H9 (cell line): ENCODE results near the gene TBCK. TPM values are rescaled to one million over a fixed set of nuclear protein-coding genes. Genes with fewer than 3 reads are reported as not detected.

Experiments used
- DNase-seq: peaks from one replicate; pipeline ENCODE4 v3.0.0-alpha.2; 2017
- H2AFZ ChIP-seq: one replicate; pipeline ENCODE4 v1.6.1; 2013; ENCODE audit warnings: mild to moderate bottlenecking, low read length, control low read depth, moderate library complexity
- H2AK5ac ChIP-seq: 2 replicates; pipeline ENCODE4 v1.6.1; 2013; ENCODE audit warnings: low read length, control low read depth, mixed read lengths; ENCODE audit not compliant: insufficient read length
- H2BK120ac ChIP-seq: one replicate; pipeline ENCODE4 v1.6.1; 2013; ENCODE audit warnings: low read depth, mild to moderate bottlenecking, low read length, control low read depth, inconsistent platforms; ENCODE audit not compliant: poor library complexity, severe bottlenecking
- H2BK12ac ChIP-seq: 2 replicates; pipeline ENCODE4 v1.6.1; 2013; ENCODE audit warnings: low read length, control low read depth, mixed read lengths, low read depth; ENCODE audit not compliant: insufficient read length
- H2BK15ac ChIP-seq: 2 replicates; pipeline ENCODE4 v1.6.1; 2013; ENCODE audit warnings: low read depth, low read length, control low read depth
- H2BK20ac ChIP-seq: one replicate; pipeline ENCODE4 v1.6.1; 2013; ENCODE audit warnings: low read depth, mild to moderate bottlenecking, low read length, control low read depth, inconsistent platforms; ENCODE audit not compliant: poor library complexity, severe bottlenecking
- H2BK5ac ChIP-seq: 2 replicates; pipeline ENCODE4 v1.6.1; 2013; ENCODE audit warnings: low read length, control low read depth, mixed read lengths; ENCODE audit not compliant: insufficient read length
- H3K14ac ChIP-seq: 2 replicates; pipeline ENCODE4 v1.6.1; 2013; ENCODE audit warnings: low read length, control low read depth; ENCODE audit not compliant: insufficient read depth
- H3K18ac ChIP-seq: 2 replicates; pipeline ENCODE4 v1.6.1; 2013; ENCODE audit warnings: low read depth, mild to moderate bottlenecking, mixed read lengths, low read length, control low read depth; ENCODE audit not compliant: insufficient read length
- H3K23ac ChIP-seq: 2 replicates; pipeline ENCODE4 v1.6.1; 2013; ENCODE audit warnings: low read length, control low read depth, mixed read lengths, low read depth; ENCODE audit not compliant: insufficient read length
- H3K23me2 ChIP-seq: 2 replicates; pipeline ENCODE4 v1.6.1; 2013; ENCODE audit warnings: low read depth, mild to moderate bottlenecking, mixed read lengths, low read length, control low read depth; ENCODE audit not compliant: insufficient read length, poor library complexity, severe bottlenecking
- H3K27ac ChIP-seq: 2 replicates; pipeline ENCODE4 v1.5.1; 2013; ENCODE audit warnings: low read length, control low read depth, mixed read lengths, low read depth; ENCODE audit not compliant: insufficient read length
- H3K27me3 ChIP-seq: 2 replicates; pipeline ENCODE4 v1.6.1; 2013; ENCODE audit warnings: low read length, control low read depth, inconsistent platforms; ENCODE audit not compliant: insufficient read depth
- H3K4ac ChIP-seq: 2 replicates; pipeline ENCODE4 v1.6.1; 2013; ENCODE audit warnings: low read depth, mild to moderate bottlenecking, control low read depth, inconsistent platforms, low read length, moderate library complexity
- H3K4me1 ChIP-seq: 2 replicates; pipeline ENCODE4 v1.6.1; 2013; ENCODE audit warnings: low read length, control low read depth, inconsistent platforms; ENCODE audit not compliant: insufficient read depth
- H3K4me2 ChIP-seq: 2 replicates; pipeline ENCODE4 v1.6.1; 2013; ENCODE audit warnings: low read length, control low read depth, mixed read lengths; ENCODE audit not compliant: insufficient read length, insufficient read depth
- H3K56ac ChIP-seq: 2 replicates; pipeline ENCODE4 v1.6.1; 2013; ENCODE audit warnings: low read depth, mild to moderate bottlenecking, mixed read lengths, low read length, control low read depth; ENCODE audit not compliant: insufficient read length
- H3K79me1 ChIP-seq: 2 replicates; pipeline ENCODE4 v1.6.1; 2013; ENCODE audit warnings: low read depth, mild to moderate bottlenecking, moderate library complexity, low read length, control low read depth, inconsistent platforms; ENCODE audit not compliant: insufficient read depth, poor library complexity, severe bottlenecking
- H3K79me2 ChIP-seq: 2 replicates; pipeline ENCODE4 v1.6.1; 2013; ENCODE audit warnings: low read length, control low read depth, inconsistent platforms; ENCODE audit not compliant: insufficient read depth
- H3K9ac ChIP-seq: 2 replicates; pipeline ENCODE4 v1.6.1; 2013; ENCODE audit warnings: low read length, control low read depth, mixed read lengths; ENCODE audit not compliant: insufficient read length; ENCODE audit errors: extremely low read depth
- H3K9me3 ChIP-seq: one replicate; pipeline ENCODE4 v1.6.1; 2013; ENCODE audit warnings: low read depth, low read length, inconsistent platforms; ENCODE audit not compliant: control insufficient read depth
- H3T11ph ChIP-seq: one replicate; pipeline ENCODE4 v1.6.1; 2013; ENCODE audit warnings: mild to moderate bottlenecking, low read length, control low read depth, inconsistent platforms
- H4K20me1 ChIP-seq: one replicate; pipeline ENCODE4 v1.6.1; 2013; ENCODE audit not compliant: control insufficient read depth, insufficient read length, insufficient read depth
- H4K5ac ChIP-seq: 2 replicates; pipeline ENCODE4 v1.6.1; 2013; ENCODE audit warnings: low read depth, mild to moderate bottlenecking, mixed read lengths, low read length, control low read depth; ENCODE audit not compliant: insufficient read length
- H4K8ac ChIP-seq: replicated peaks from 2 replicates; pipeline ENCODE4 v1.6.1; 2013; ENCODE audit warnings: low read length, control low read depth, mixed read lengths, low read depth; ENCODE audit not compliant: insufficient read length
- H4K91ac ChIP-seq: 2 replicates; pipeline ENCODE4 v1.6.1; 2013; ENCODE audit warnings: low read depth, mild to moderate bottlenecking, moderate library complexity, mixed read lengths, low read length, control low read depth; ENCODE audit not compliant: insufficient read length
- H3K27ac Mint-ChIP-seq, 3 experiments: 2 replicates in 2 of 3; 3 replicates in 1 of 3; pipeline ENCODE4 v1.8.0; 2020 to 2021; ENCODE audit warnings: mixed read lengths in 3 of 3, mild to moderate bottlenecking in 1 of 3, moderate library complexity in 1 of 3
- H3K27me3 Mint-ChIP-seq: 2 replicates; pipeline ENCODE4 v1.8.0; 2021; ENCODE audit warnings: low read depth, mild to moderate bottlenecking, moderate library complexity, mixed read lengths
- H3K36me3 Mint-ChIP-seq, 3 experiments: 2 replicates in 2 of 3; 3 replicates in 1 of 3; pipeline ENCODE4 v1.8.0; 2020 to 2021; ENCODE audit warnings: low read depth in 3 of 3, mixed read lengths in 3 of 3; ENCODE audit not compliant: insufficient read depth in 1 of 3
- H3K4me1 Mint-ChIP-seq, 2 experiments: 2 replicates each; pipeline ENCODE4 v1.8.0; 2020; ENCODE audit warnings: mixed read lengths in 2 of 2
- H3K4me3 Mint-ChIP-seq, 2 experiments: 2 replicates in 1 of 2; 3 replicates in 1 of 2; pipeline ENCODE4 v1.8.0; 2020 to 2021; ENCODE audit warnings: mild to moderate bottlenecking in 2 of 2, mixed read lengths in 2 of 2, moderate library complexity in 1 of 2
- H3K9me3 Mint-ChIP-seq, 2 experiments: 2 replicates in 1 of 2; 3 replicates in 1 of 2; pipeline ENCODE4 v1.8.0; 2020; ENCODE audit warnings: mild to moderate bottlenecking in 2 of 2, mixed read lengths in 2 of 2, moderate library complexity in 1 of 2
- CTCF ChIP-seq: fragments of 200-600 bp; sonication (generic); conservative IDR thresholded peaks from 3 replicates; pipeline ENCODE4 v1.8.0; 2021; ENCODE audit warnings: antibody characterized with exemption, mild to moderate bottlenecking
- WGBS: extraction: QIAGEN DNeasy Blood & Tissue Kit; methylation state at CpG from one replicate; pipeline ENCODE4 v1.1.7; 2013; ENCODE audit warnings: missing lambda C conversion rate, low lambda C conversion rate, mixed read lengths; ENCODE audit not compliant: insufficient read length; ENCODE audit errors: extremely low coverage; 5-methylcytosine and 5-hydroxymethylcytosine counted together
- total RNA-seq: library from RNA; stranded (reverse); gene quantifications from 2 replicates; pipeline ENCODE4 v1.2.1, GENCODE V29; 2021

The TBCK gene
- total RNA-seq, 1 experiment from 2014 or later, result 22.1 TPM

GRCh38 chr4:106160560-106160959, 155.4 kb downstream of the TBCK start:
- no peaks in the 10 kb centered on the region for H3K27me3 ChIP-seq
- no CpG with 5 or more reads among the region's 2 CpGs for WGBS

More at GRCh38 chr4:106160560-106160959, 155.4 kb downstream of the TBCK start:
- Mint-ChIP-seq H3K36me3 (peaks cover 20 to 32% (median 25%) of the 10 kb centered on the region in 3 experiments), H3K4me3 (no peak overlapping the region), H3K9me3 (peaks cover 16 to 17% of the 10 kb centered on the region in 2 experiments), H3K27ac (no peak overlapping the region; a peak in 1 of 7 replicates), H3K4me1 (no peaks in the 10 kb centered on the region), H3K27me3 (no peaks in the 10 kb centered on the region)
- Histone ChIP-seq H4K20me1 (no peaks in the 10 kb centered on the region), H3K23me2 (no peaks in the 10 kb centered on the region), H3K79me1 (no peaks in the 10 kb centered on the region), H3K18ac (no peak overlapping the region), H2AK5ac (no peak overlapping the region), H3K4ac (no peak overlapping the region), H4K8ac (no peak overlapping the region), H2BK15ac (no peak overlapping the region), H4K5ac (no peak overlapping the region), H2BK12ac (no peak overlapping the region), H3K23ac (no peak overlapping the region), H3K56ac (no peak overlapping the region), H3K4me1 (no peaks in the 10 kb centered on the region), H3K9me3 (no peaks in the 10 kb centered on the region), H2AFZ (no peak overlapping the region), H2BK120ac (no peak overlapping the region), H3K27ac (no peak overlapping the region), H3K4me2 (no peak overlapping the region), H2BK20ac (no peak overlapping the region), H3K9ac (no peak overlapping the region), H3T11ph (no peak overlapping the region), H3K79me2 (peaks cover 2% of the 10 kb centered on the region; the same call in 1 of the 2 replicates), H3K14ac (no peak overlapping the region), H2BK5ac (no peak overlapping the region), H4K91ac (no peak overlapping the region)
- TF ChIP-seq CTCF, result no peak
- no peak for DNase-seq
